SK-N-SH treated with all-trans-retinoic acid at 6 μM for 48 hours (cell line): Measurements from ENCODE around the gene LSM10.

Source experiments
- ATAC-seq: fragments of 200-7000 bp; cut with Tn5 transposase; 3 replicates; pipeline ENCODE4 v1.9.1; 2020; ENCODE audit warnings: mild to moderate bottlenecking, moderate library complexity
- ARNTL ChIP-seq: fragments of 450-650 bp; formaldehyde crosslinking; IDR thresholded peaks from 2 replicates; pipeline ENCODE4 v1.5.0; 2020; ENCODE audit warnings: low read depth, mild to moderate bottlenecking, moderate library complexity, borderline replicate concordance
- BACH2 ChIP-seq: fragments of 250-450 bp; sonication (Bioruptor Pico); IDR thresholded peaks from 2 replicates; pipeline ENCODE4 v1.9.0; 2021; ENCODE audit warnings: mild to moderate bottlenecking, borderline replicate concordance
- CREB5 ChIP-seq: fragments of 250-450 bp; sonication (Bioruptor Pico); IDR thresholded peaks from 2 replicates; pipeline ENCODE4 v1.5.1; 2020; ENCODE audit warnings: low read depth, mild to moderate bottlenecking, moderate library complexity
- CSDC2 ChIP-seq: fragments of 250-450 bp; sonication (Bioruptor Pico); IDR thresholded peaks from 2 replicates; pipeline ENCODE4 v1.5.0; 2020; ENCODE audit warnings: mild to moderate bottlenecking, moderate library complexity
- CSRNP3 ChIP-seq: fragments of 250-450 bp; sonication (Bioruptor Pico); IDR thresholded peaks from 2 replicates; pipeline ENCODE4 v1.5.1; 2021; ENCODE audit warnings: mild to moderate bottlenecking, moderate library complexity
- ESRRG ChIP-seq: fragments of 250-450 bp; sonication (Bioruptor Pico); IDR thresholded peaks from 2 replicates; pipeline ENCODE4 v1.6.1; 2021; ENCODE audit warnings: mild to moderate bottlenecking
- GLIS3 ChIP-seq: fragments of 250-450 bp; sonication (Bioruptor Pico); IDR thresholded peaks from 2 replicates; pipeline ENCODE4 v1.5.0; 2020; ENCODE audit warnings: mild to moderate bottlenecking, moderate library complexity
- OSR1 ChIP-seq: fragments of 250-450 bp; sonication (Bioruptor Pico); IDR thresholded peaks from 2 replicates; pipeline ENCODE4 v1.8.0; 2022; ENCODE audit warnings: moderate library complexity, mild to moderate bottlenecking, inconsistent platforms
- RARB ChIP-seq: fragments of 250-450 bp; sonication (Bioruptor Pico); IDR thresholded peaks from 2 replicates; pipeline ENCODE4 v1.8.0; 2021; ENCODE audit warnings: mild to moderate bottlenecking, moderate library complexity
- SNAI2 ChIP-seq: fragments of 250-450 bp; sonication (Bioruptor Pico); IDR thresholded peaks from 2 replicates; pipeline ENCODE4 v1.5.0; 2020; ENCODE audit warnings: mild to moderate bottlenecking, moderate library complexity
- TCF4 ChIP-seq: fragments of 250-450 bp; sonication (Bioruptor Pico); IDR thresholded peaks from 2 replicates; pipeline ENCODE4 v1.8.0; 2021; ENCODE audit warnings: mild to moderate bottlenecking, moderate library complexity, borderline replicate concordance
- TOX ChIP-seq: fragments of 250-450 bp; sonication (Bioruptor Pico); IDR thresholded peaks from 2 replicates; pipeline ENCODE4 v1.8.0; 2021; ENCODE audit warnings: mild to moderate bottlenecking, moderate library complexity, borderline replicate concordance
- TSHZ2 ChIP-seq: fragments of 250-450 bp; sonication (Bioruptor Pico); IDR thresholded peaks from 2 replicates; pipeline ENCODE4 v1.5.0; 2020; ENCODE audit warnings: mild to moderate bottlenecking, moderate library complexity
- ZFP3 ChIP-seq: fragments of 250-450 bp; sonication (Bioruptor Pico); IDR thresholded peaks from 2 replicates; pipeline ENCODE4 v1.5.0; 2020; ENCODE audit warnings: mild to moderate bottlenecking, moderate library complexity
- ZFP30 ChIP-seq: fragments of 450-650 bp; formaldehyde crosslinking; IDR thresholded peaks from 2 replicates; pipeline ENCODE4 v1.5.0; 2022; ENCODE audit warnings: mild to moderate bottlenecking, moderate library complexity
- ZNF565 ChIP-seq: fragments of 450-650 bp; formaldehyde crosslinking; conservative IDR thresholded peaks from 2 replicates; pipeline ENCODE4 v1.5.0; 2020; ENCODE audit warnings: low read depth, mild to moderate bottlenecking, moderate library complexity
- ZNF70 ChIP-seq: fragments of 450-650 bp; formaldehyde crosslinking; IDR thresholded peaks from 2 replicates; pipeline ENCODE4 v1.5.0; 2020; ENCODE audit warnings: mild to moderate bottlenecking, moderate library complexity

LSM10 gene

GRCh38 chr1:36352125-36352909 is 45.4 kb downstream of the LSM10 start:
- peak; percentile 14 for ATAC-seq
- no peak for TF ChIP-seq ZFP3 (CRISPR knock-in tag)
- no peak for TF ChIP-seq CSDC2 (CRISPR knock-in tag)
- TF ChIP-seq TSHZ2 (CRISPR knock-in tag), result no peak
- TF ChIP-seq GLIS3, result no peak
- no peak for TF ChIP-seq CSRNP3
- no peak for TF ChIP-seq ZNF70 (CRISPR knock-in tag)
- TF ChIP-seq ZNF565 (CRISPR knock-in tag), result no peak
- TF ChIP-seq CREB5, result no peak
- no peak for TF ChIP-seq BACH2
- TF ChIP-seq TCF4, result no peak

GRCh38 chr1:36351227-36351977 is 46.3 kb downstream of the LSM10 start:
- TF ChIP-seq RARB (CRISPR knock-in tag) (no peak), ZFP30 (CRISPR knock-in tag) (no peak), CREB5 (no peak), TCF4 (peak; percentile 67; the same call in 1 of the 2 replicates), CSDC2 (CRISPR knock-in tag) (peak; percentile 48; the same call in 1 of the 2 replicates), TOX (CRISPR knock-in tag) (no peak), ZFP3 (CRISPR knock-in tag) (peak; percentile 58; the same call in 1 of the 2 replicates), ARNTL (CRISPR knock-in tag) (no peak), SNAI2 (CRISPR knock-in tag) (no peak), BACH2 (no peak), ESRRG (CRISPR knock-in tag) (no peak), GLIS3 (no peak)
- ATAC-seq, result peak; percentile 78

- peak; percentile 77 for ATAC-seq
- TF ChIP-seq ZFP3 (CRISPR knock-in tag) (0 out of 2 replicates have a peak, but pooled peaks have one; percentile 16), ZNF70 (CRISPR knock-in tag) (no peak), CSDC2 (CRISPR knock-in tag) (0 out of 2 replicates have a peak, but pooled peaks have one; percentile 15)
- TF ChIP-seq, all 23 proteins: peak for 2
Measured at GRCh38 chr1:36350659-36351226, 47.0 kb downstream of the LSM10 start.

- ATAC-seq, result no peak
- no peak for TF ChIP-seq BACH2
Measured at GRCh38 chr1:36349839-36350238, 47.9 kb downstream of the LSM10 start.

- TF ChIP-seq OSR1 (CRISPR knock-in tag) (no peak), TCF4 (no peak)
- TF ChIP-seq, all 23 proteins: peak for 0
- no peak for ATAC-seq
Measured at GRCh38 chr1:36349241-36349671, 48.5 kb downstream of the LSM10 start.
